Renal pelvis (tissue), 4 donors: ENCODE data around the gene MMRN1. TPM values are rescaled to one million over a fixed set of nuclear protein-coding genes. Genes with fewer than 3 reads are reported as not detected.
A peak's percentile ranks its signal among the peaks of the same experiment; 100 is the strongest.

Experiments
- DNase-seq: peaks from one replicate; pipeline ENCODE4 v3.0.0-alpha.2; 2013
- polyA plus RNA-seq, 3 donors: library from polyadenylated mRNA; unstranded; fragments of 120-200 nt; gene quantifications; one replicate each; pipeline ENCODE4 v1.2.1, GENCODE V29; 2013; ENCODE audit not compliant: insufficient read length in 3 of 3

Gene MMRN1
- polyA plus RNA-seq, 3 donors: 1.7 to 5.5 (median 3.0) TPM

GRCh38 chr4:89995006-89995405 lies 100.4 kb downstream of the MMRN1 start:
- peak; percentile 30 for DNase-seq

GRCh38 chr4:89995814-89996213 lies 101.2 kb downstream of the MMRN1 start:
- no peak for DNase-seq

DNA sequence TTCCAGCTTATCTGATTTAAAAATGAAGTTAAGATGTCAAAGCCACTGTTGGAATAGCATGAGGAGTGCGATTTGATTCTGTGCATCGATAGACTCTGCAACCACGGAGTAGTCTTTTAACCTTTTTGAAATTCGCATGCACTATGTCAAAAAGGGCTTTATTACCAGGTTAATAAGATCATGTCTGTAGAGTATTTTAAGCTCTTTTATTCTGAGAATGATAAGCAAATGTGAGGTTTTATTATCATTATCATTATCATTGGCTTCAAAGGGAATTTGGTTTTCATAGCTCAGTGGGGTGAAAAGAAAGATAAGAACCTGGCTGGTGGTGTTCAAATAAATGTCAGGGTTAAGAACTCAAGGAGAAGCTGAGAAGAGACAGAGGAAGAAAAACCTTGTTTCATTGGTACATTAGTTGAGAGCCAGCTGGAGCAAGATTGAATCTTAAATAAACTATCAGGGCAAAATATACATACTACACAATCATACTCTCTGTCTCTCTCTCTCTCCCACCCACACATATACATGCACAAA lies 102.6 kb downstream of the MMRN1 start:
- no peak for DNase-seq

DNA sequence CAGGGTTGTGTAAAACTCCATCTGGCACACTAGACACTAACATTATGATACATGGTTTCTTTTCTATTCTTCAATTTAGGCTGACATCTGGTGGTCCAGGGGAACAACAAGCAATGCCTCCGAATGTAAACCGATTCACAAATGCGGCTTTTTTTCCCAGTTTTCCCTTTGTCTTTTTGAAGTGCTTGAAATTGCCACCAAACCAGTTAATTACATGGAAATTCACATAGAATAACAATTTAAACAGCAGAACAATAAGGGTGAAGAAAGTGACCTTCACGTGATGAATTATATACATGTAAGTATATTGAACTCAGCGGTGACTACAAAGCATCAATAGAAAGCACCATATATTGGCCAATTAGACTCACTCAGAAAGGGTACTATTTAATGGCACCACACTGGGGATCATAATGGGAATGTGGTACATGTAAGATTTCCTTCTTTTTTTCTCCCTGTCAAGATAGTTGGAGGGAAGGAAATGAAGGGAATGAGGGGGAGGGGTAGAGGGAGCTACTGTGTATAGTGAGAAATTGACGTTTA lies 103.9 kb downstream of the MMRN1 start:
- DNase-seq: no peak

DNA sequence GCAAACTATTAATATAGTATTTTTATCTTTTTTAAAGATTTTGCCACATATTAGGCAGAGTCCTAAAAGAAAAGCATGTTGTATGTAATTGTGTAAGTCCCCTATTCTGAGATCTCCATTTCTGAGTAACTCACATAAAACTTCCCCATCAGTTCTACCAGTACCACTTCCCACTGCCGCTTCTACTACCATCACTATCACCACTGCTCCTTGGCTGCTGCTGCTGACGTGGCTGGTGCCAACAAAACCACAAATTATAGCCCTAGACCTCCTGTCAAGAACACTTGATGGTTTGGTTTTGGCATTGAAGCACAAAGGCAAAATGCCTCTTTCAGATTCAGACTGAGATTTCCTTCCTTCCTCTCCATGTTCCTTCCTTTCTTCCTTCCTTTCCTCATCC lies 106.4 kb downstream of the MMRN1 start:
- DNase-seq: no peak

- DNase-seq: no peak
These were observed 107.9 kb downstream of the MMRN1 start for GRCh38 chr4:90002441-90003062.

Other genes with a start within 250 kb of the MMRN1 start
- 10 to 100 TPM; 44.4 to 58.1 (median 50.9) TPM for gene SNCA, start 57.7 kb upstream of the MMRN1 start, polyA plus RNA-seq
- gene CCSER1, start 232.5 kb downstream of the MMRN1 start, polyA plus RNA-seq: 10 to 100 TPM; 16.8 to 22.5 (median 18.8) TPM